Loucy (cell line): Measurements from ENCODE around the gene JPH2.

Experiments
- EZH2phosphoT487 ChIP-seq: fragments of 200-600 bp; IDR thresholded peaks from 2 replicates; pipeline ENCODE4 v1.6.1; 2018; ENCODE audit warnings: antibody characterized with exemption, mild to moderate bottlenecking, moderate library complexity, borderline replicate concordance
- TF ChIP-seq, protein P1 (sequence below): fragments of 200-600 bp; sonication (generic); conservative IDR thresholded peaks from 2 replicates; pipeline ENCODE4 v1.5.1; 2014; ENCODE audit warnings: mild to moderate bottlenecking, antibody characterized with exemption, low read length

DNA sequence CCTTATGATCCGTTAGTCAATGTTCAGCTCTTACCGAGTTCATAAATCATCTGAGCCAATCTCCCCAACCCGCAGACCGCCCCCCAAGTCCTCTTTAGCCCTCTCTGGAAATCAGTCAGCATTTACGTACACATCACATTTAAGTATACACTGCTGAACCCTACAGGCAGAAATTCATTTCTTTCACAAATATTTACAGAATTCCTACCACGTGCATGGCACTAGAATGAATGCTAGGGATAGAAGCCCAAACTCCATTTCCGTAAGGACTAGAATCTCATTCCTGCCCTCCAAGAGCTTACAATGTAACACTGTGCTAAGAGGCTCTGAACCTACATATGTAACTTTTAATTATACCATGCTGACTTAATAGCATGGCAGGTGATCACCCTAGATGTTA is 21.8 kb upstream of the JPH2 start:
- TF ChIP-seq, protein P1, sequence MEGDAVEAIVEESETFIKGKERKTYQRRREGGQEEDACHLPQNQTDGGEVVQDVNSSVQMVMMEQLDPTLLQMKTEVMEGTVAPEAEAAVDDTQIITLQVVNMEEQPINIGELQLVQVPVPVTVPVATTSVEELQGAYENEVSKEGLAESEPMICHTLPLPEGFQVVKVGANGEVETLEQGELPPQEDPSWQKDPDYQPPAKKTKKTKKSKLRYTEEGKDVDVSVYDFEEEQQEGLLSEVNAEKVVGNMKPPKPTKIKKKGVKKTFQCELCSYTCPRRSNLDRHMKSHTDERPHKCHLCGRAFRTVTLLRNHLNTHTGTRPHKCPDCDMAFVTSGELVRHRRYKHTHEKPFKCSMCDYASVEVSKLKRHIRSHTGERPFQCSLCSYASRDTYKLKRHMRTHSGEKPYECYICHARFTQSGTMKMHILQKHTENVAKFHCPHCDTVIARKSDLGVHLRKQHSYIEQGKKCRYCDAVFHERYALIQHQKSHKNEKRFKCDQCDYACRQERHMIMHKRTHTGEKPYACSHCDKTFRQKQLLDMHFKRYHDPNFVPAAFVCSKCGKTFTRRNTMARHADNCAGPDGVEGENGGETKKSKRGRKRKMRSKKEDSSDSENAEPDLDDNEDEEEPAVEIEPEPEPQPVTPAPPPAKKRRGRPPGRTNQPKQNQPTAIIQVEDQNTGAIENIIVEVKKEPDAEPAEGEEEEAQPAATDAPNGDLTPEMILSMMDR: no peak
- TF ChIP-seq EZH2phosphoT487: no peak
